Inferior parietal cortex (tissue), 1 donor: ENCODE results near the gene RNF115.
"Not testable (repeated sequence)": the region's sequence is repeated elsewhere in the genome, so short reads cannot be mapped to it uniquely, and the experiment has no call there.

Experiments used
- DNase-seq: peaks from one replicate; pipeline ENCODE4 v3.0.0-alpha.2; 2016; ENCODE audit errors: extremely low spot score

Gene RNF115

DNA sequence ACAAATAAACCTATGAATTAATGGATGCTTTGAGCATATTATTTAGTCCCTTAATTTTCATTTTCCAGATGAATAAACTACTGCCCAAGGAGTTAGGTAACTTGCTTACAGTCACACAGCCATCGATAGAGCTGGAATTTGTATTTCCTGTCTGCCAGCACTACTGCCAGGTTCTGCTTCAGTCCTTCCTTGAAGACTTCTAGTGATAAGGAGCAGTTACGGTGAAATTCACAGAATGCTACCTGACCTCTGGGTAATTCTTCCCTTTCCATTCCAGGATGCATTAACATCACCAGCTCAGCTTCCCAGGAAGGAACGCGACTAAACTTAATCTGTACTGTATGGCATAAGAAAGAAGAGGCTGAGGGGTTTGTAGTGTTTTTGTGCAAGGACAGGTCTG lies 93.4 kb downstream of the RNF115 start:
- DNase-seq: no peak

DNA sequence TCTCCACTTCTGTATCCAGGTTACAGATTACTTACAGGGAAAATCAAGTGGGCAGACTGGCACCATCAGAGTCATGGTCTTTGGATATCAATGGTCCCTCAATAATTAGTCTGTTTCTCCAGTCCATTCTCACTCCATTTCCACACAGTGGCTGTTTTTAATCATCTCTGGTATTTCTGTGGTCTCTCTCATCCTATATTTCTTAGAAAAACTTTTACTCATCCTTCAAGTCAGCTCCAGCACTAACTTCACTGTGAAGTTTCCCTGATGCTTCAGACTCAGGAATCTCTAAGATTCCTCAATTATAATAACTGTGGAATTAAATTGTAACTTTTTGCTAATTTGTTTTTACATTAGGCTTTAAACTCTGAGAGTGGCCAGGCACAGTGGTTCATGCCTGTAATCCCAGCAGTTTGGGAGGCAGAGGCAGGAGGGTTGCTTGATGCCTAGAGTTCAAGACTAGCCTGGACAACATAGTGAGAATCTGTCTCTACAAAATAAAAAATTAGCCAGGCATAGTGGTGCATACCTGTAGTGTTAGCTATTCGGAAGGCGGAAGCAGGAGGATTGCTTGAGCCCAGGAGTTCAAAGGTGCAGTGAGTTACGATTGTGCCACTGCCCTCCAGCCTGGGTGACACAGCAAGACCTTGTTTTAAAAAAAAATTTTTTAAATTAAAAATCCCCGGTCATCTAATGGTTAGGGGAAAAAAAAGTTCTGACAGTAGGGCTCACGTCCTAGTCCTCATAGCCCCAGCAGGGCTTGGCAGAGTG lies 94.0 kb downstream of the RNF115 start:
- no peak for DNase-seq

DNA sequence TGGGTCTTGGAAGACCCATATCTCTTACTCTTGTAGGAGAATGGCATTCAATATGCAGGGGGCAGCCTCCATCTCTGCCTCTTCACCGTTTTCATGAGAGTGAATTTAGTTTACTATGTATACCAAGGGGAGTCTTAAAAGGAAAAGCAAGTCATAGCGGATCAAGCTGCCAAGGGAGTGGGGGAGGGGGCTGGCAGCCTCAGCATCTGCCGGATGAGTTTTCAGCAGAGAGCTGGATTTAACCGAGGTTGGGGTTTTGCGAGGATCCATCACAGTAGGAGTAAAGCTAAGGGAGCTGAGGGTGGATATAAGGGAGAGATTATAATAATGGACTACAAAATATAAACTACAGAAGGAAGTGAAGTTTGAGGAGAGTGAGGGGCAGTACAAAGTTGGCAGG lies 94.7 kb downstream of the RNF115 start:
- no peak for DNase-seq

DNA sequence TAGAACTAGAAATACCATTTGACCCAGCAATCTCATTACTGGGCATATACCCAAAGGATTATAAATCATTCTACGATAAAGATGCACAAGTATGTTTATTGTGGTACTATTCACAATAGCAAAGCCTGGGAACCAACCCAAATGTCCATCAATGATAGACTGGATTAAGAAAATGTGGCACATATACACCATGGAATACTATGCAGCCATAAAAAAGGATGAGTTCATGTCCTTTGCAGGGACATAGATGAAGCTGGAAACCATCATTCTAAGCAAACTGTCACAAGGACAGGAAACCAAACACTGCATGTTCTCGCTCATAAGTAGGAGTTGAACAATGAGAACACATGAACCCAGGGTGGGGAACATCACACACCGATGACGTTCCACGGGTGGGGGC lies 97.7 kb downstream of the RNF115 start:
- DNase-seq: not testable (repeated sequence)

DNA sequence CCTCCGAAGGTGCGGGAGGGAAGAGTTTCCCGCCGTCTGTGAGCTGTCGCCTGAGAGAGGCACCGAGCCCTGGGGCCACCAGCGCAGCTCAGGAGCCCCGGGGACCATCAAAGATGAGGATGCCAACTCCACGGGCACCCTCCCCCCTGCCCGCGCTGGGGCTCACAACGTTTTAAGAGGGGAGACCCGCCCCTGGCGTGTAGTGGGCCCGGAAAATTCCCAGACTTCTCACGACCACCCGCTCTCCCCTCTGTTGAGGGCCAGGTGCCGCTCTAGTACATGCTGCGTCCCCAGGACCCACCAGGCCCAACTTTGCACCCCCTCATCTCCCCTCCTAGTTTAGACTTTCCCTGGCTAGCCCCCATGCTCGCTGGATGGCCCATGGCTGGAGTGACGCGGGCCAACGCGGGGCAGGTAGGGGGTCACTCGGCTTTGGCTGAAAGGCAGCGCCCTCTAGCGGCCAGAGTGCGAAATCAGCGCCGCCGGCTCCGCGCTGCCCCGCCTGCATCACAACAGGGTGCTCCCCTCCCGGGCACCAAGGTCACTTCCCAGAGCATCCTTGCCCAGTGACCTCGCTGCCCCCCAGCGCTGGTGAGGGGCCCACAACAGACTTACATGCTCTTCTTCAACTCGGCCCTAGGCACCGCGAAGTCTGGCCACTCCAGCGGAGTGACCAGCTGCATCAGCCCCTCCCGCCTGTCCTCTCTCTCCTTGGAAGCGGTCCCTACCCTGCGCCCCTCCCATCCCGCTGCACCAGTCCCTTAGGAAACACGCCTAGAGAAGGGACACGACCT lies 102.8 kb downstream of the RNF115 start:
- DNase-seq: peak; percentile 70

DNA sequence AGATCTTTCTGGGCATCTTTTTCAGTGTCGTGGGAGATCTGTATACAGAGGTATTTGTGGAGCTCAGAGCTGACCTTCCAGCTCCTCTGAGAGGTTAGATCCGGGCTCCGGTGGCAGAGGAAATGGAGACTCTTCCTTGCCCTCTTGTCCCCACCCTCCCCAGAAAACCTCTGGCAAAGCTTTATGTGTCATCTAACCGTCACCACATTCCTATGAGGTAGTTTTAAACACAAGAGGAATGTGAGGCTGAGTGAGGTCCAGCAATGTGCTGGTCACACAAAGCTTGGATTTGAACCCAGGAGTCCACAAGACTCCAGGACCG lies 103.4 kb downstream of the RNF115 start:
- no peak for DNase-seq

DNA sequence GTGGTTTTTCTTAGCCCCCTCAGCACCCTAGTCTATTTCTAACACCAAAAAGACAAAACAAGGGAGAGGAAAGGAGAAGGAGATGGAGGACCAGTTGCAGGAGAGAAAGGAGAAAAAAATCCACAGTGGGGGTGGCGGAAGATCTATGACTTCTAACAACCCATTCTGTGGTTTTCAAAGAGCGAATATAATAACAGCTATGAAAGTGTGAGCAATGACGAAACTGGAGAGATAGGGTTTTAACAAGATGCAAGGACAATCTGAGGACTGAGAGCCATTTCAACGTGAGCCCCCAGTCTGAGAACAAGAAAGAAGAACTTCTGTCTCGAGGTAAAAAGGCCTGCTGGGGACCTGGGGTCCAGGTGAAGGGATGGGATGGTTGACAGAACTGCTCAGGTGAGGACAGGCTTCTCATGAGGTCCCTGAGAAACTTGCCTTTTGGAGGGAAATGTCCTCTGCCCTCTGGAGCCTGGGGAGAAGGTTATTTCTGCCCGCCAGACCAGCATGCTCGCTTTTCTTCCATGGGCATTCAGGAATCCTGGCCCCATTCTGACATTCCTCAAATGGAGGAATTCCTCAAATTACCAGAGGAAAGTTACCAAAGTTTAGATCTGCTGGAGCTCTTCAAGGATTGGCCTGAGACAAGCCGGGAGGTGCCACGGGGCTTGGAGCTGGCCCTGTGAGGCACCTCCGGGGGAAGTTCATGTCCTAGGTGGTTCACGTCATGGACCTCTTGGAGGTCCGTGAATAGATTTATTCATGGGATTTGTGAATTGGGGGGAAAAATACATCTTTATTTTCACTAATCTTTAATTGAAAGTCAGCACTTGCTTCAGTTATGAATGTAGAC lies 104.4 kb downstream of the RNF115 start, which contains the start of gene CD160:
TSS of gene CD160 (plus strand) at position 270 of the 850 bp plus-strand sequence. CDS start 8,829 bp downstream, outside the sequence.
- no peak for DNase-seq

DNA sequence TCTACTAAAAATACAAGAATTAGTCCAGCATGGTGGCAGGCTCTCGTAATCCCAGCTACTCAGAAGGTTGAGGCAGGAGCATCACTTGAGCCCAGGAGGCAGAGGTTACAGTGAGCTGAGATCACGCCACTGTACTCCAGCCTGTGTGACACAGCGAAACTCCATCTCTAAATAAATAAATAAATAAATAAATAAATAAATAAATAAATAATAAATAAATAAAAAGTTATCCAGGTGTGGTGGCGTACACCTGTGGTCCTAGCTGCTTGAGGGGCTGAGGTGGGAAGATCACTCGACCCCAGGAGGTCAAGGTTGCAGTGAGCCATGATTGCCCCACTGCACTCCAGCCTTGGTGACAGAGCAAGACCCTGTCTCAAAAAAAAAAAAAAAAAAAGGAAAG lies 105.4 kb downstream of the RNF115 start:
- DNase-seq: not testable (repeated sequence)

DNA sequence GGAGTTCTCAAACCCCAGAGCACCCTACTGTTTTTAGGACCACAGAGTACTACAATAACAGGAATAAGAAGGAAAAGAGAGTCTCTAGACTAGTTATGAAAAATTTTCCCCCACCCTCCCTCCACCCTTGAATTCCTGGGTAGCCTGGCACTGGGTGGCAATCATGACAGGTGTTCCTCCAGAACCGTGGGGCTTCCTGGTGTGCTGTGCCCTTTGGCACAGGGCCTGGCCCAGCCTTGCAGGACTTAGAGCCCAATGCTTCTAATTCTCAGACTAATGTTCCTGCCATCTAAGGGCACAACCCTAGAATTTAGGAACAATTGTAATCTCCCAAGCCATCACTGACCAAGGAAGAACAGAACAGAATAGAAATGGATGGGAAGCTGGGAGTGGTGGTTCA lies 106.1 kb downstream of the RNF115 start:
- no peak for DNase-seq

DNA sequence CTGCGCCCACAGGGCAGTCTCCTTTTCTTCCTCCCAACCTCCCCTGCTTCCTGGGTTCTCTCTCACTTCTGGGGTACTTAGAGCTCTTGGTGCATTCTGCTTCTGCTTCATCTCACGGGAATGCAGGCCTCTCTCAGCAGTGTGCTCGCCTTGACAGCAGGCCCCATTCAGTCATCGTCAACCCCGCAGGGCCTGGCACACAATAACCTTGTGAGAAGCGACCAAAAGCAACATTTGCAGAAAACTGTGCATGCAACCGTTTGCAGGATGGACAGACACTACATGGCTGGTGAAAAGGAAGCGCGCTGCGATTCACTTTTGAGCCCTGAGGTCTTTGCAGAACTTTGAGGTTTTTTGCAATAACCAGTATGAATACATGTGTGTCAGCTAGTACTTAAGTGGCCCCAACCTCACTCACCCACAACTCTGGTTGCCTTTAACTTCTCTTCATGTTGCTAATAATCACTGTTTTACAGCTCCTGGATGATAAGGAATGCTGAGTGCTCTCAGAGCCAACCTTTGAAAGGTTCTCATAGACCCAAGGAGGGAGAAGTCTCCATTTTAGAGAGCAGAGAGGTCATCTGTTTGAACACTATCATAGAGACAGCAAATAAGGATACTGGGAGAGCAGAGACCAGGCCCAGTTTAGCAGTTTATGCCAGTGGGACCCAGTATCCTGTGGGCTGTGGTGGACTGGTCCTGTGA lies 107.1 kb downstream of the RNF115 start:
- no peak for DNase-seq

DNA sequence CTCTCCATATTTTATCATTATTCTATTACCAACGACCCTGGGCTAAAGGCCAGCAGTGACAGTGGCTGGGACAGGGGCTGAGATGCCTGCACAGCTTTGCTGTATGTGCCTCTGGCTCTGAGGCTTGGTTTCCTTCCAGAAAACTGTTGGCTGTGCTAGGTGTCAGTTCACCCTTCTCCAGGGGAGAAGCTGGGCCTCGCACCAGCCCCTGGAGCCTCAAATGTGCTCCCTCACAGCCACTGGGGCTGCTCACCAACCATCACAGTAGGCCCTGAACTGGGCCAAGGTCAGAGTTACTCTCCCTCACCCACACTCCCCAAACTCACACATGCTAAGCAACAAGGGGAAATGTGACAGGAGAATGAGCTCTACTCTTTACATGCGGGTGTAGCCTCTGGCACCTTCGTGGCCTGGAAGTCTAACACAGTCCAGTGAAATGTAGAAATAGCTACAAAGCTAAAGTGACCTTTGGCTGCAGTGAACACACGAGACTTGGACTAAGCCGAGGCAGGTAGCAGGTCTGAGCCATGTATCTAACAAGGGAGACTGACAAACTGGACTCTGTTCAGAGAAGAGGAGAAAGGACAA lies 109.3 kb downstream of the RNF115 start:
- DNase-seq: no peak

DNA sequence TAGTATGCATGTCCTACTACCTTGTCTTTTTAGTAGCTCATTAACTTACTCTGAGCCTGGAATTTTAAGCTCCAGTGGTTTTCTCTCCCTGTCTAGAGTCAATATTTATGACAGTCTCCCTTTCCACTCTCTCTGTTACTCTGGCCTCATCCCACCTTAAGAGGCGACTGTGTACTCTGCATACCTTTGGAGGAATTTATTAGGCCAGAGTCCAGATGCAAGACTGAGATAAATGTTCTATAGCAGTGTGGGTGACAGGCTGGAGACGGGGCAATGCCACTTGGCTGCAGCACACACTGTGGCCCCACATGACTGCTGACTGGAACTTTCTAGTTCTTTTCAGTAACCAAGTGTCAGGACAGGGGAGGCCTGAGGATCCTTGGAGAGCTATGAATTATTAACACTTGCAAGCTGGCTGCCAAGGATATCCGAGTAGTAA lies 112.7 kb downstream of the RNF115 start:
- no peak for DNase-seq

DNA sequence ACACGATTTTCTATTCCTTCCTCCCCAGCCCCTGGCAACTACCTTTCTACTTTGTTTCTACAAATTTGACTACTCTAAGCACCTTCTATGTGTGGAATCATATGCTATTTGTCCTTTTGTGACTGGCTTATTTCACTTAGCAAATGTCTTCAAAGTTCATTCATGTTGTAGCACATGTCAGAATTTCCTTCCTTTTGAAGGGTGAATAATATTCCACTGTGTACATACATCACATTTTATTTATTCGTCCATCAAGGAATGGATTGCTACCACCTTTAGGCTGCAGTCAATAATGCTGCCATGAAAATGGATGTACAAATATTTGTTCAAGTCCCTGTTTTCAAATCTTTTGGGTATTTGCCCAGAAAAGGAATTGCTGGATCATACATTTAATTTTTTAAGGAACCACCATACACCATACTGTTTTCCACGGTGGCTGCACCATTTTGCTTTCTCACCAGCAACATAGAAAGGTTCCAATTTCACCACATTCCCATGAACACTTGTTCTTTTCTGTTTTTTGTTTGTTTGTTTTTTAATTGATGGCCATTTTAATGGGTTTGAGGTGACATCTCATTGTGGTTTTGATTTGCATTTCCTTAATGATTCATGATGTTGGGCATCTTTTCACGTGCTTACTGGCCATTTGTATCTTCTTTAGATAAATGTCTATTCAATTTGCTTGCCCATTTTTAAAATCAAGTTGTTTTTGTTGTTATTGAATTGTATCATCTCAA lies 113.4 kb downstream of the RNF115 start:
- no peak for DNase-seq

DNA sequence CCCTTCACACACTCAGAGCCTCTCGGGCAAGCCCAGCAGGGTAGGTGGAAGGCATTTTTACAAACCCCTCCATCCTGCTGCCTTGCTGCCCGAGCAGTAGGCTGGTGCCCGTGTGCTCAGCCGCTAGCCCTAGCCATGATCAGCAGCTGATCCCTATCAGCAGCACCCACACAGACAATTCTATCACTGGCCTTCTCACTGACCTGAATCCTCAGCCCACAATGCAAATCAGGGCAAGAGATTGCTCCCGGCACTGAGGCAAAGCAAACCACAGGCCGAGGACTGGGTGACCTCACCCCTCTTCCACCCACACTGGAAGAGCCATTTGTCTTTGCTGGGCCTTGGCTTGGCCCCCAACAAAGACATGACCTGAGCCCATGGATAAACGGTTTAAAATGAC lies 115.8 kb downstream of the RNF115 start:
- no peak for DNase-seq

DNA sequence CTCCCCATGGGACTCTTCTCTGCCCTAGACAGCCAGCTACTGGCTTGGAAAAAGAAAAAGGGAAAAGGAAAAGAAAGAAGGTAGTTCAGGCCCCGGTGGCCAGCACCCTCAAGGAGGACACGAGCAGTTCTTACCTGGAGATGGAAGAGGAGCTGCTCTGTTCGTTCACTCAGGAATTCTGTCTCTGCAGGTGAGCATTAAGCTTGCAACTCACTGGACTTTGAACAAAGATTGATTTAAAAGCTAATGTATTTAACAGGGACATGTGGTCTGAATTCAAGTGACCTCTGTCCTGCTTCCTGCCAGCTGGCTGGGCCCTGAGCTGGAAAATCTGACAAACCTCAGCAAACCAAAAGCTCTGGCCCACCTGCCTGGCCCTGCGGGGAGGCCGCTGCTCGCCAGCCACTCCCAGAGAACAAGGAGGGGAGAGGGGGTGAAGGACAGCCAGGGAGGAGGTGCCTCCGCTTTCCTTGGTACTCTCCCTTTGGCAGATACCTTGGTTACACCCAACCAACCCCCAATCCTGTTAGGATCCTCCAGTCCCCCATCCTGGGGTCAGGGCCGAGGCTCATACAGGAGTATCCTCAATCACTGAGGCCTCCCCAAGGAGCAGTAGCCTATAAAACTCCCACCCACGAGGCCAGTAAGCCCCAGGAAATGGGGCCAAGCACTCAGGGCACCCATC lies 116.6 kb downstream of the RNF115 start, which contains the start of gene PDZK1:
TSS of gene PDZK1 (minus strand) at position 186 of the 685 bp plus-strand sequence. CDS start 19,347 bp downstream, outside the sequence.
- DNase-seq: no peak

DNA sequence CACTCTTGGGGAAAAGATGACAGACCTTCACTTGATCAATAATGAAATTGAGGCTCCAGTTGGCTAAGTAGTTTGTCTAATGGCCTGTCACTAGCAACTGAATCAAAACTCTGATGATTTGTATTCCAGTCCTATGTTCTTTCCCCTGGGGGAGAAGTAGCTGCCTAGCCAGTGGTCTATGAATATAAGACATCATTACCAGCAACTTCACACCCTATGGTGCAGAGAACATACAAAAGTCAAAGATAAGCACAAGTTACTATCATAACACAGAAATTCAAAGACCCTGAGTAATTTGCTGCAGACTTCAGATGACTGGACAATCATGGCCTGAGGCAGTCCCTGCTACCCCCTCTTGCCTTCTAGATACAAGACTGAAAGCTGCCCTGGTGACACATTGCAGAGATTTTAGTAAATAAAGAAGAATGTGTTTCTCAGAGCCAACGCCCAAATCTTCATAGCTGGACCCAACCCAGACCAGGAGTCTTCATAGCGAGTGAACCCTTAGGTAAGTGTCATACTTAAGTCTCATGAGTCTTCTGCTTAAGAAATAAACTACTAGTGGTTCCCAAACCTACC lies 117.7 kb downstream of the RNF115 start:
- no peak for DNase-seq

DNA sequence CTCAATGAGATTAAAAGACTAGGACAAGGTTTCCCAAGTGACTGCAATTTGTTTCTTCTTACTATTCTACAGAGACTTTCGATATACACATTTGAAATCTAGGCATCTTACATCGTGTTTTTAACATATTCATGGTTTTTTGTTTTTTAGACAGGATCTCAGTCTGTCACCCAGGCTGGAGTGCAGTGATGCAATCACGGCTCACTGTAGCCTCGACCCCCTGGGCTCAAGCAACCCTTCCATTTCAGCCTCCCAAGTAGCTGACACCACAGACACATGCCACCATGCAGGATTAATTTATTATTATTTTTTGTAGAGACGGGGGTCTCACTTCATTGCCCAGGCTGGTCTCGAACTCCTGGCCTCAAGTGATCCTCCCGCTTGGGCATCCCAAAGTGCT lies 118.3 kb downstream of the RNF115 start:
- DNase-seq: no peak

DNA sequence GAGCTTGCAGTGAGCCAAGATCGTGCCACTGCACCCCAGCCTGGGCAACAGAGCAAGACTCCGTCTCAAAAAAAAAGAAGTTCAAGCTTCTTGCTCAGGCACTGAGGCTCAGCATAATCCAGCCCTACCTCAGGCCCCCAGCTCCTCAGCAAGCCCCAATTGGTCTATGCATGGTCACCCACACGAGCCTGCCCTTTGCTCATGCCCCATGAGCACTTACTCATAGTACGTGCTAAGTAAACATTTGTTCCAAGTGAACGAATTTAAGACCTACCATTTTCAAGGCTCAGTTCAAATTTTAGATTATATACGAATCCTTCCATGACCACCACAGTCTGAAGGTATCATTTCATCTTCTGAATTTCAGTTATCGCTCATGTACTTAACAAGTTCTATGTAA lies 121.1 kb downstream of the RNF115 start:
- DNase-seq: no peak

DNA sequence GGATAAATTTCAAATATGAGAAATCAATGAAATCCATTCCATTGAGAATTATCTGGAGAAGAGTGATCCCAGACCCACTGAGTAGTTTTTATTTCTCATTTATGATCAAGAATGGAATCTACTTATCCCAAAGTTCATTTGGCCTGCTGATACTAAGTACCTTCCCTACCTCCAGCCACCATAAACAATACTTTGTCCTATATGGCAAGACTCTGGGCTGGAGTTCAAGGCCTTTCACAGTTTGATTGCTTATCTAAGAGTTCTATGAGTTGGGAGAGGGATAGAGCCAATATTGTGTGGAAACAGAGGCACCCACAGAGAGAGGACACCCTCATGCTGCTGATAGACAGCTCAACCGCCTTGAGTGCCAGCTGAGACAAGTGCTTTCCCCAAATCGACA lies 121.8 kb downstream of the RNF115 start:
- DNase-seq: no peak
